H1 (cell line): Measurements from ENCODE around the gene SUMF1. TPM values are rescaled to one million over a fixed set of nuclear protein-coding genes. Genes with fewer than 3 reads are reported as not detected.

ENCODE experiments used
- CTCF ChIA-PET: fragments of 300-600 bp; sonication (Branson Sonifier 250); formaldehyde crosslinking; loops from one replicate; lab custom pipeline; 2021; ENCODE audit not compliant: partially characterized antibody; lab: Charles Lee
- POLR2A ChIA-PET: fragments of 300-600 bp; sonication (Branson Sonifier 250); formaldehyde crosslinking; loops from one replicate; lab custom pipeline; 2021; ENCODE audit warnings: inconsistent platforms; ENCODE audit not compliant: partially characterized antibody; lab: Charles Lee
- DNase-seq, 2 experiments: peaks; one replicate each; pipeline versions ENCODE4 v3.0.0 to v3.0.0-alpha.2; 2010 to 2022; ENCODE audit warnings: low spot score in 2 of 2, low read depth in 1 of 2, mixed read lengths in 1 of 2
- FAIRE-seq: peaks from 2 replicates; lab custom pipeline; 2011; peaks lifted over from hg19 to GRCh38; lab: Jason Lieb, UNC
- H2AFZ ChIP-seq: 2 replicates; pipeline ENCODE4 v1.8.1; 2012; ENCODE audit warnings: low read length, inconsistent platforms
- H2AK5ac ChIP-seq: 2 replicates; pipeline ENCODE4 v1.6.1; 2013; ENCODE audit warnings: low read depth, low read length
- H2BK120ac ChIP-seq: replicated peaks from 2 replicates; pipeline ENCODE3; 2013; ENCODE audit warnings: low read depth, low read length, inconsistent platforms
- H2BK12ac ChIP-seq: 2 replicates; pipeline ENCODE4 v1.6.1; 2013; ENCODE audit warnings: low read depth, low read length
- H2BK15ac ChIP-seq: 2 replicates; pipeline ENCODE4 v1.6.1; 2013; ENCODE audit warnings: low read length
- H2BK20ac ChIP-seq: 2 replicates; pipeline ENCODE4 v1.6.1; 2013; ENCODE audit warnings: low read length
- H2BK5ac ChIP-seq: 2 replicates; pipeline ENCODE4 v1.6.1; 2013; ENCODE audit warnings: low read depth, low read length
- H3K14ac ChIP-seq: 2 replicates; pipeline ENCODE4 v1.6.1; 2013; ENCODE audit warnings: inconsistent platforms; ENCODE audit not compliant: insufficient read length
- H3K18ac ChIP-seq: 2 replicates; pipeline ENCODE4 v1.6.1; 2013; ENCODE audit warnings: low read length; ENCODE audit errors: extremely low read depth
- H3K23ac ChIP-seq: 2 replicates; pipeline ENCODE4 v1.6.1; 2013; ENCODE audit warnings: inconsistent platforms; ENCODE audit not compliant: insufficient read length
- H3K23me2 ChIP-seq: 2 replicates; pipeline ENCODE4 v1.6.1; 2013; ENCODE audit warnings: low read depth, low read length
- H3K27ac ChIP-seq: 2 replicates; pipeline ENCODE4 v1.6.1; 2011; ENCODE audit warnings: low read depth, low read length, inconsistent platforms
- H3K27me3 ChIP-seq, 4 experiments: replicated peaks in 1 of 4; 1 replicate in 1 of 4; 2 replicates in 3 of 4; pipeline versions ENCODE4 v1.6.1 to v1.8.1; 2011 to 2013; ENCODE audit warnings: low read length in 3 of 4, mild to moderate bottlenecking in 3 of 4, inconsistent platforms in 2 of 4, mixed read lengths in 2 of 4, moderate library complexity in 1 of 4; ENCODE audit not compliant: control insufficient read depth in 3 of 4, insufficient read depth in 3 of 4; ENCODE audit errors: extremely low read depth in 1 of 4
- H3K36me3 ChIP-seq, 4 experiments: 2 replicates each; pipeline versions ENCODE4 v1.6.1 to v1.8.1; 2011 to 2013; ENCODE audit warnings: mild to moderate bottlenecking in 4 of 4, low read length in 3 of 4, moderate library complexity in 2 of 4, control low read depth in 1 of 4, inconsistent platforms in 1 of 4; ENCODE audit not compliant: insufficient read depth in 4 of 4, control insufficient read depth in 2 of 4
- H3K4ac ChIP-seq: replicated peaks from 2 replicates; pipeline ENCODE3; 2013; ENCODE audit warnings: low read length, low read depth, mixed read lengths, inconsistent platforms; ENCODE audit not compliant: insufficient read length
- H3K4me1 ChIP-seq, 4 experiments: replicated peaks in 1 of 4; 1 replicate in 1 of 4; 2 replicates in 3 of 4; pipeline versions ENCODE4 v1.6.1 to v1.8.1; 2011 to 2013; ENCODE audit warnings: low read length in 3 of 4, inconsistent platforms in 2 of 4, mixed read lengths in 1 of 4; ENCODE audit not compliant: insufficient read depth in 4 of 4, control insufficient read depth in 3 of 4
- H3K4me2 ChIP-seq, 2 experiments: 2 replicates each; pipeline versions ENCODE4 v1.6.1 to v1.8.1; 2011 to 2013; ENCODE audit warnings: low read depth in 2 of 2, low read length in 2 of 2, control low read depth in 1 of 2, inconsistent platforms in 1 of 2, mild to moderate bottlenecking in 1 of 2; ENCODE audit not compliant: insufficient read depth in 1 of 2
- H3K4me3 ChIP-seq, 4 experiments: fragments of 200-600, 300-600 bp in 1 of 4; sonication (generic), shearing (Covaris generic), sonication (Bioruptor Twin) in 1 of 4; 2 replicates each; pipeline versions ENCODE4 v1.5.1 to v1.8.1; 2011 to 2016; ENCODE audit warnings: low read length in 4 of 4, low read depth in 3 of 4, control low read depth in 2 of 4, inconsistent platforms in 2 of 4, mild to moderate bottlenecking in 2 of 4, mixed read lengths in 1 of 4, moderate library complexity in 1 of 4; ENCODE audit not compliant: insufficient read depth in 2 of 4; ENCODE audit errors: extremely low read depth in 1 of 4
- H3K56ac ChIP-seq: replicated peaks from 2 replicates; pipeline ENCODE3; 2013; ENCODE audit warnings: low read depth, mild to moderate bottlenecking, mixed read lengths, low read length, inconsistent platforms; ENCODE audit not compliant: insufficient read length
- H3K79me1 ChIP-seq: 2 replicates; pipeline ENCODE4 v1.6.1; 2013; ENCODE audit warnings: low read depth, low read length, control low read depth
- H3K79me2 ChIP-seq, 2 experiments: 2 replicates each; pipeline versions ENCODE4 v1.6.1 to v1.8.1; 2012 to 2013; ENCODE audit warnings: low read length in 2 of 2, mild to moderate bottlenecking in 2 of 2, inconsistent platforms in 1 of 2; ENCODE audit not compliant: insufficient read depth in 2 of 2, control insufficient read depth in 1 of 2
- H3K9ac ChIP-seq, 4 experiments: replicated peaks in 1 of 4; 1 replicate in 1 of 4; 2 replicates in 3 of 4; pipeline versions ENCODE4 v1.6.1 to v1.8.1; 2011 to 2013; ENCODE audit warnings: low read depth in 3 of 4, low read length in 3 of 4, control low read depth in 2 of 4, mild to moderate bottlenecking in 2 of 4, moderate library complexity in 2 of 4, inconsistent platforms in 1 of 4; ENCODE audit errors: extremely low read depth in 1 of 4
- H3K9me3 ChIP-seq, 2 experiments: 2 replicates each; pipeline versions ENCODE4 v1.6.1 to v1.8.1; 2012 to 2013; ENCODE audit warnings: mild to moderate bottlenecking in 2 of 2, moderate library complexity in 2 of 2, control low read depth in 1 of 2, inconsistent platforms in 1 of 2, low read depth in 1 of 2, low read length in 1 of 2, mixed read lengths in 1 of 2; ENCODE audit not compliant: insufficient read depth in 2 of 2
- H4K20me1 ChIP-seq, 2 experiments: replicated peaks in 1 of 2; 2 replicates each; pipeline versions ENCODE3 to v1.8.1; 2011 to 2013; ENCODE audit warnings: inconsistent platforms in 2 of 2, low read length in 2 of 2, mild to moderate bottlenecking in 1 of 2; ENCODE audit not compliant: insufficient read depth in 2 of 2, control insufficient read depth in 1 of 2
- H4K5ac ChIP-seq: 2 replicates; pipeline ENCODE4 v1.6.1; 2013; ENCODE audit warnings: low read length, low read depth, mixed read lengths, inconsistent platforms; ENCODE audit not compliant: insufficient read length
- H4K8ac ChIP-seq: 2 replicates; pipeline ENCODE4 v1.8.0; 2013; ENCODE audit warnings: mild to moderate bottlenecking, moderate library complexity, low read length, inconsistent platforms; ENCODE audit not compliant: insufficient read depth; ENCODE audit errors: extremely low read depth
- H4K91ac ChIP-seq: replicated peaks from 2 replicates; pipeline ENCODE3; 2013; ENCODE audit warnings: low read length, mixed read lengths, inconsistent platforms; ENCODE audit not compliant: insufficient read length
- ASH2L ChIP-seq: fragments of 200-600, 300-600 bp; sonication (generic); IDR thresholded peaks from one replicate; pipeline ENCODE4 v1.7.1; 2017; ENCODE audit warnings: low read length
- CBX8 ChIP-seq: fragments of 300-800, 300-1000 bp; sonication (generic); IDR thresholded peaks from 2 replicates; pipeline ENCODE4 v1.7.1; 2016; ENCODE audit warnings: low read depth, low read length, borderline replicate concordance
- CHD1 ChIP-seq: IDR thresholded peaks from 2 replicates; pipeline ENCODE4 v1.6.1; 2012; ENCODE audit warnings: low read depth, low read length, improper control_type of control experiment
- CREB1 ChIP-seq: IDR thresholded peaks from 2 replicates; pipeline ENCODE4 v1.6.1; 2012; ENCODE audit warnings: inconsistent platforms
- E2F6 ChIP-seq: IDR thresholded peaks from 2 replicates; pipeline ENCODE4 v1.6.1; 2012; ENCODE audit warnings: inconsistent platforms
- EGR1 ChIP-seq: IDR thresholded peaks from 2 replicates; pipeline ENCODE4 v1.6.1; 2011; ENCODE audit warnings: low read depth, low read length, borderline replicate concordance
- EP300 ChIP-seq, 2 experiments: IDR thresholded peaks; 1 replicate in 1 of 2; 2 replicates in 1 of 2; pipeline ENCODE4 v1.6.1; 2011 to 2012; ENCODE audit warnings: low read depth in 2 of 2, low read length in 2 of 2, mild to moderate bottlenecking in 2 of 2, borderline replicate concordance in 1 of 2, inconsistent platforms in 1 of 2, moderate library complexity in 1 of 2
- SP1 ChIP-seq: IDR thresholded peaks from 2 replicates; pipeline ENCODE4 v1.6.1; 2011; ENCODE audit warnings: low read depth, low read length
- SP4 ChIP-seq: IDR thresholded peaks from 2 replicates; pipeline ENCODE4 v1.6.1; 2012; ENCODE audit warnings: low read length, inconsistent platforms
- SRF ChIP-seq: IDR thresholded peaks from 2 replicates; pipeline ENCODE4 v1.6.1; 2011; ENCODE audit warnings: mild to moderate bottlenecking, low read depth, low read length, moderate library complexity
- TCF12 ChIP-seq: IDR thresholded peaks from 2 replicates; pipeline ENCODE4 v1.6.1; 2011; ENCODE audit warnings: low read depth, mild to moderate bottlenecking, low read length
- WGBS, 2 experiments: shearing (Covaris generic) in 1 of 2; methylation state at CpG; one replicate each; pipeline versions ENCODE4 v1.1.6 to v1.1.7; 2013 to 2015; ENCODE audit warnings: low lambda C conversion rate in 2 of 2, mixed read lengths in 2 of 2, inconsistent platforms in 1 of 2, low coverage in 1 of 2, missing lambda C conversion rate in 1 of 2; ENCODE audit not compliant: insufficient replicate concordance in 2 of 2, insufficient coverage in 1 of 2, insufficient read length in 1 of 2; ENCODE audit errors: extremely low coverage in 1 of 2, missing lambda C conversion rate in 1 of 2; 5-methylcytosine and 5-hydroxymethylcytosine counted together
- polyA plus RNA-seq, 7 experiments: library from polyadenylated mRNA; depleted of rRNA in 3 of 7; stranded (reverse) in 5 of 7; unstranded in 2 of 7; fragments of >200 nt in 5 of 7; fragments of 200-250 nt in 2 of 7; gene quantifications; 1 replicate in 5 of 7; 2 replicates in 1 of 7; 4 replicates in 1 of 7; pipeline versions ENCODE4 v1.2.1 to v1.2.3, GENCODE V29; 2011 to 2013; ENCODE audit warnings: missing spikeins in 2 of 7, mixed read lengths in 2 of 7
- total RNA-seq: library from RNA; stranded (reverse); fragmentation: NEBNext Ultra II Directional; extraction: Animal tissue kit (Norgen Biotek cat#: 25700); gene quantifications from 2 replicates; pipeline ENCODE4 v1.2.1, GENCODE V29; 2021

The SUMF1 gene
- total and polyA plus RNA-seq, 2 of the 8 experiments (the other 6 are each of a cell fraction or from before 2014, with no cell fraction given), result 12.5 to 15.0 TPM

- no peak overlapping the region for H3K14ac ChIP-seq
- DNase-seq (no peak), FAIRE-seq (no peak)
- no peak overlapping the region for H3K9ac ChIP-seq
- no peak overlapping the region for H2BK120ac ChIP-seq
- no peak overlapping the region; the same call in 1 of the 2 replicates for H2BK12ac ChIP-seq
- no peak overlapping the region for H3K4ac ChIP-seq
- H3K36me3 ChIP-seq, result no peaks in the 10 kb centered on the region
- TF ChIP-seq SP1 (no peak), SP4 (no peak), E2F6 (no peak), ASH2L (no peak), EGR1 (no peak), CHD1 (no peak), EP300 (IDR thresholded peaks at IDR 0.05; ENCODE audit: borderline replicate concordance in 1 of 2, low read depth in 2 of 2, low read length in 2 of 2) (no peak), CREB1 (no peak), SRF (no peak), CBX8 (no peak), TCF12 (no peak)
- H2BK20ac ChIP-seq, result no peak overlapping the region
- no peak overlapping the region for H2AFZ ChIP-seq
- 0 out of 2 replicates have a peak, but pooled peaks cover under 1% of the 10 kb centered on the region for H3K23me2 ChIP-seq
- H4K8ac ChIP-seq, result no peak overlapping the region
- H3K4me2 ChIP-seq, result no peak overlapping the region
- H4K20me1 ChIP-seq, result no peaks in the 10 kb centered on the region
- H3K27me3 ChIP-seq, result no peaks in the 10 kb centered on the region
- no peaks in the 10 kb centered on the region for H3K9me3 ChIP-seq
- H2BK5ac ChIP-seq, result no peak overlapping the region
- no peak overlapping the region for H3K27ac ChIP-seq
- H3K79me2 ChIP-seq, result no peaks in the 10 kb centered on the region
- no peak overlapping the region for H3K4me3 ChIP-seq
- no peaks in the 10 kb centered on the region for H3K79me1 ChIP-seq
- H2BK15ac ChIP-seq, result no peak overlapping the region
- no peak overlapping the region for H3K23ac ChIP-seq
- POLR2A ChIA-PET, result interaction anchor here (2.6 kb wide), 1 partner anchor 21 kb away, joined by 17 read pairs; the partner anchor contains the start of gene ITPR1
- 90% methylated on average over 1 of the region's 1 CpG; no CpG with 5 or more reads in 1 of the 2 experiments for WGBS, 2 experiments
- H3K4me1 ChIP-seq, result no peaks in the 10 kb centered on the region; a peak in 2 of 7 replicates
- CTCF ChIA-PET, result interaction anchor here (0.6 kb wide), 1 partner anchor 131 kb away, joined by 5 read pairs; no protein-coding TSS in a partner anchor
- no peak overlapping the region for H4K5ac ChIP-seq
- no peak overlapping the region for H3K56ac ChIP-seq
- no peak overlapping the region for H3K18ac ChIP-seq
- H4K91ac ChIP-seq, result no peak overlapping the region
- H2AK5ac ChIP-seq, result no peak overlapping the region
Measured at GRCh38 chr3:4471907-4472306, 4.8 kb upstream of the SUMF1 start.
